GM21447 (cell line): ENCODE results near the gene C2CD2.
"Not testable (repeated sequence)": the region's sequence is repeated elsewhere in the genome, so short reads cannot be mapped to it uniquely, and the experiment has no call there.

ENCODE experiments used
- ATAC-seq: cut with Tn5 transposase; IDR thresholded peaks from one replicate; pipeline ENCODE4 v1.9.1; 2021; ENCODE audit not compliant: unreplicated experiment

C2CD2 gene

DNA sequence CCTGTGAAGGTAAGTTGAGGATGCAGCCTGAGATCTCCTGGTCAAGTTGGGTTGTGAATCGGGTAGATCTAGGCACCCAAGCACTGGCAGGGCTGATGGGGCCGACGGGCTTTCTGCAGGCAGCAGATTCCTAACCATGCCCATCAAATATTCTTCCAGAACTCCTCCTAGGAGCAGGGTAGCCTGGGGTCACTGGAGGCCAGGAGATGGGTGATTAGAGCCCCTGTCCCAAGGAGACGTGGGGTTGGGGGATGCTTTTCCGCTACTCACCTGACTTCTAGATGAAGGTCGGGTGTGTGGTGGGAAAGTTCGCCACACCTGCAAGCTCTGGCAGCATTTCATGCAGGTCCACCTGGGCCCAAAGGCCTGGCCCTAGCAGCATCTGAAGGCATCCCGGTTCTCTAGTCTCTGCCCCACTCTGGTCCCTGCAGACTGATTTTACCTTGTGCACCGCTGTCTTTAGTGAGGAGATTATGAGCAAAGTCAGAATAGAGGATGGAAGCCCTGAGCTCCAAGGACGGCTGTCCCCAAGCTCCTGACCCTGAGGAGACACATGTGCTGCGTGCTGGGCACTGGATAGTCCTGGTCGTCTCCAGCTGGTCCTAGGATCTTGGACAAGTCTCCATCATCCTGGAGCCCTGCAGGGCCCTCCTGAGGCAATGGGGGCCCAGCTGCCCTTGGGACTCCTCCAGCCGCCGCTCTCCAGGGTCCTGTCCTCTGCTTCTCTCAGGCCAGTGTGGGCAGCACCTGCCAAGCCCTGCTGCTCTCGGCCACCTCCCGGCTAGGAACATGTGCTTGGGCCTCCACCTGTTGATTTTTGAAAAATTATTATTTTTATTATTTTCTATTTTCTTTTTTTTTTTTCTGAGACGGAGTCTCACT lies 21.8 kb upstream of the C2CD2 start:
- ATAC-seq: no peak

DNA sequence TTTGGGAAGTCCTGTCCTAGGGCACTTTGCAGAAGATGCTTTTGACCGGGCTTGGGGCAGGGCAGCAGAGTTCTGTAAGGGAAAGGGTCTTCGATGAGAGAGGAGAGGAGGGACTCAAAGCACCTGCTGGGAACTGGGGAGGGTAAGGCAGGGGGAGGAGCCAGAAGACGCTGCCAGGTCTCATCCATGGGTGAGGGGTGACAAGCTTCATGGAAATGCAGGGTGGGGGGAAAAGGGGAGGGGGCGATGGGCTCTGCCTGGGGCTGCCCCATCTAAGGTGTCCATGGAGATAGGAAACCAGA lies 20.9 kb upstream of the C2CD2 start:
- no peak for ATAC-seq

DNA sequence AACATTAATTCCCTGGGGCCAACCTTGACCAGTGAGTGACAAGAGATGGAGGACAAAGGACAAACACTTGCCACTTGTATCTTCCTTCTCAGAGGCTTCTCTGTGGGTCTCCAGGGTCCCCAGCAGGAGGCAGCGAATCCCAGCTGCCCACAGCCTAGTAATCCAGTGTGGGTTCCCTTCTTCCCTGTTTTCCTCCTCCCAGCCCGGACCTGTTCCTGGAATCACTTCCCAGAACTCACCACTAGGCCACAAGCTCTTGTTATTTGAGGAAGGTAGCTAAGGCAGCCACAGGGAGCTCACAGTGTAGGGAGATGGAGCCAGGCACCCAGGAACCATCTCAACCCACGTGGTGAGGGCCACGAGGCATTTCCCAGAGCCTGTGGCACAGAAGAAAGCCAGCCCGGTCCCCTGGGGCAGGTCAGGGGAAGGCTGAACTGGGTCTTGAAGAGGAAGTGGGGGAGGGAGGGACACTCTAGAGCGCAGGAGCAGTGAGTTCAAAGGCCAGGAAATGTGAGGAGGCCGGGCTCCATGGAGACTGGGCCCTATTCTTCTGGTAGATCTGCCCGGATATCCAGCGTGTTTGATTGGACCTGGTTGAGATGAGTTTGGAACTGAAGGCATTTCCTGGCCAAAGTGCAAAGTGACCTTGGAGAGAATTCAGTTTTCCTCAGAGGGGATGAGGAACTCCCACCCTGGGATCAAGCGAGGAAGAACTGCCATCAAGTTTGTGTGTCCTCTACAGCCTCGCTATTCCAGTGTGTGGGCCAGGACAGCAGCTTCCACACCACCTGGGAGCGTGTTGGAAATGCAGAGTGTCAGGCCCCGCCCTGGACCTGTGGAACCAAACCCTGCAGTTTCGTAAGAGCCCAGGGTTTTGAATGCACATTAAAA lies 20.3 kb upstream of the C2CD2 start:
- ATAC-seq: no peak

DNA sequence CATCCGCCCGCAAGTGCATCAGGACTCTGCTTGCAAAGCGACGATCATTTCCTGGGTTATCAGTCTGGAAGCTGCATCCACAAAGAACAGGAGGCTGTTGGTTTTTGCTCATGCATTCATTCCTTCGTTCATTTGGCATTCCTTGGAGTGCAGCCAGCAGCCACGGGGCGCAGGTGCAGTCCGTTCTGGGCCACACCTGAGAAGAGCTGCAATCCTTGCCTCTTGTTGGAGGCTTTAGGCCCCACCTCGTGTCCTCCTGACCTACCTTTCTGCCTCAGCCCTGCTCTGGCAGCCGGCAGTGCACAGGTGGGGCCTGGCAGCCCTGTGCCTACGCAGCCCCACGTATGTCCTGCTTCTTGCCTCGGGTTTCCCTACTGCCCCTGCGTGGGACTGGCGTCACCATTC lies 19.6 kb upstream of the C2CD2 start:
- ATAC-seq: no peak

DNA sequence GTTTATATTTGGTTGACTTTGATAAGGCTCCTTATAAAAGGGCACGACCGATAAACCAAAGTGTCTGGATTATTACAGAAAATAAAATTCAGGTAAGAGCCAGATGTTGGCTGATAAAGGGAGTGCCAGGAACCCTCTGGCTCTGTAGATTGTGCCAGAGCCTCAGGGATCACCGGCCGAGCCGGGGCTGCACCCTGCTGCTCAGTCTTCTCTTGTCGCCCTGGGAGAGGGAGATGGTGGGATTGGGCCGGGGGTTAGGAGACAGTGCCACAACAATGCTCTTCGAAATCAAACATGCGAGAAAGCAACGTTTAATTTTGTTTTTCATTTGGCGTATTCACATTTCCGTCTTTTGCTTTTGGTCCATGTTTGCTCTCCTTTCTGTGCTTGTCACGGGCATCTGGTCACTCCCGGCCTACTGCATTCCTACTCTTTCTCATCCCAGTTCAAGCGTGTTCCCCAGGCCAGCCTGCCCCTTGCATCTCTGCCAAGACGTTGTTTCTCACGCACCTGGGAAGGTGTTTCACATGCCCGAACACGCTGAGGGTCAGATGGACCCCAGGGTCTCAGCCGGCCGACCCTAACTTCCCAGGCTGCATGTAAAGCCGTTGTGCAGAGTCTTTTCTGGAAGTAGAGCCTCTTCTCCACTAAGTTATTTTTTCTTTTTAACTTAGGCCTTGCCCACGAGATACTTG lies 18.8 kb upstream of the C2CD2 start:
- no peak for ATAC-seq

DNA sequence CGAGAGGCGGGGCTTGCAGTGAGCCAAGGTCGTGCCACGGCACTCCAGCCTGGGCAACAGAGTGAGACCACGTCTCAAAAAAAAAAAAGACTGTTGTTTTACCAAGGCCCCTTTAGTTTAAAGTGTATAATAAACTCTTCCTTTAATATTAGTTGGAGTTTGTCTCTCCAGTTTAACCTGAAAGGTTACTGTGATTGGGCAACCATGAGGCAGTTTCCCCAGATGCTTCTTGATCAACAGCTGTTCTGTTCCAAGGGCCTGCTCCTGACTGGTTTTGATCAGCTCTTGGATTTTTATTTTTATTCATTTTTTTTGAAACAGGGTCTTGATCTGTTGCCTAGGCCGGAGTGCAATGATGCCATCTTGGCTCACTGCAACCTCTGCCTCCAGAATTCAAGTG lies 18.1 kb upstream of the C2CD2 start:
- ATAC-seq: no peak

DNA sequence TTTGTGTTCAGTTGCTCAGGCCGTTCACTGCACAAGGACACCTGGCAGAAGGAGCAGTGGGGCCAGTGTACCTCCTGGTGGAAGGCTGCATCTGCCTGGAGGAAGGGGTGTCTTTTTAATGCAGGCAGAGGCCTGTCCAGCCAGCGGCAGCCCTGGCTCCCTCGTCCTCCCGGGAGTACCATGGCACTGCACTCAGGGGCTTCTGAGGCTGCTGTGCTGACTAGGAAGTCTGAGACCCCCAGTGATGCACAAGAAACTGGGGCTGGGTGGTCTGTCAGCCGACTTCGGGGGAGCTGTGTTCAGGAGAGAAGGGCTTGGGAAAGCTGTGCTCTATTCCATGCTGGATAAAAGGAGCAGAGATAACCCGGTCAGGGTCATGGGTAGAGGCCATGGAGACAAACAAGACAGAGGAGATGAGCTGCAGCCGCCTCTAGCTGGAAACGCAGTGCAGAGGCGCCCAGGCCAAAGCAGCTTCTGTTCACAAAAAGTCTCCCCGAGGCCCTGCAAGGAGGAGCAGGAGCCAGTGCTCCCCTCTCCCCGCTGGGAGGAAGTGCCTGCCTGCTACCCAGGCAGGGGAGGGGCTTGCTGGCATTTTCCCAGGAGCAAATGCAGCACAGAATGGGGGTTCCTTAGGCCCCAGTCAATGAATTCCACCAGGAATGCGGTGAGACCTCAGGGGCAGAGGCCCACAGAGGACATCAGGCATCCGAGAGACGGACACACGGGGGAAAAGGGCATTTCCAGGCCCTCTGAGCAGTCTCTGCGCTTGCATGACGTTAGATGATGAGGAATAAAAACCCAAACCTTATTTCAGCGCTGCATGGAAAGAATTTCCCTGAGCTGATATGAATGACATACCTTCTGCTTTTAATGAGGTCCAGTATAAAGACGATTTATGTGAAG lies 17.2 kb upstream of the C2CD2 start:
- no peak for ATAC-seq

DNA sequence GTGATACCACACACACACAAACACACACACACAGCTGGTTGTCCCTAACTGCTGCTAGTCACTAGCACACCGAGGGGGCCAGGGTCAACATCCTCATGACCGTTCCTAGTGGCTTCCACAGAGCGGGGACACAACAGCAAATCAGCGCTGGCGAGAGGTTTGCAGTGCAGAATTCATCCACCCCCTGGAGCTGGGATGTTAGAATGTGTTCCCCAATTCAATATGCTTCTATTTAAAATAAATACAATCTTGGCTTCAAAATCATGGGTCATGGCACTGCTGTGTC lies 16.2 kb upstream of the C2CD2 start:
- ATAC-seq: no peak

DNA sequence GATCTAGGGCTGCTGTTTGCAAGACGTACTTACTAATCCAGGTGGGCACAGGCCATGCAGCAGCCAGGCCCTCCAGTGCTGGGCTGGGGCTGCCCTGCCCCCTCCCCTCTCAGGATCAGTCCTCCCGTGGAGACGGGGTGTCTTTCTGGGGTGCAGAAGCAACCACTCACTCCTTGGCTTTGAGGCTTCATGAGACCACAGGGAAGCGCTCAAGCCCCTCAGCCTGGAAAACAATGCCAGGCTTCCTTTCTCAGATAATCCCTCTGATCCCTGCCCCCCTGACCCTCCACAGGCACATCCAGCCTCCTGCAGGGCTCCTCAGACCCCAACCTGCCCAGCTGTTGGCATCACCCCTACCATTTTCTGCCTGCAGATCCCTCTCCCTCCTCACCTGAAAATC lies 13.9 kb upstream of the C2CD2 start:
- no peak for ATAC-seq

DNA sequence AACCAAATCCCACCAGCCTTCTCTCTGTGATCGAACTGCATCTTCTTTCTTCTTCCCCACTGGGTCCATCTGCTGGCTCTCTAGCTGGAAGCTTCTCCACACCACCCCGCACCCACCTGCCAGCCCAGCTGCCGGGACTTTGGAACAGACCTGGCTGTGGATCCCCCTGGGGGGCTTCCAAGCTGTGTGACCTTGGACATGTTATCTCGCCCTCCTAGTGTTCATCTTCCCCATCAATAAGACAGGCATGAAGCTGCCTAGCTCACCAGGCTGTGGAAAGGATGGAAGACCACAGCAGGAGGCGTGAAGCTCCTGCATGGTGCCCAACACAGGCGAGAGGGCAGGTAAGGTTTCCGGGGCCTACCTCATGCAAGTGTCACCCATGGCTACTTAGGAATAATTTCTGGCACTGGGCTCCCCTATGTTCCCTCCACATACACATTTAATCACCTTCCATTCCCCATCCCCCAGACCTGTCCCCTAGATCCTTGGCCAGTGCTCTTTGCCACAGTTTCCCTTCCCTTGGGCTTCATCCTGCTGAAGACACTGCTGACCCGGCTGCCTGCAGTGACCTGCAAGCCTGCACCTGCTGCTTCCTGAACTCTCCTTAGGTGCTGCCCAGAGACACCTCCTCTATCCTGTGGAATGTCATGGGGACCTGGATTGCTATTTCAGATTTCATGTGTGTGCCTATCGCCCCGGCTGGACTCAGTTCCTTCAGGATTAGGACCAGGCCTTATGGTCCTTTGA lies 13.2 kb upstream of the C2CD2 start:
- no peak for ATAC-seq

DNA sequence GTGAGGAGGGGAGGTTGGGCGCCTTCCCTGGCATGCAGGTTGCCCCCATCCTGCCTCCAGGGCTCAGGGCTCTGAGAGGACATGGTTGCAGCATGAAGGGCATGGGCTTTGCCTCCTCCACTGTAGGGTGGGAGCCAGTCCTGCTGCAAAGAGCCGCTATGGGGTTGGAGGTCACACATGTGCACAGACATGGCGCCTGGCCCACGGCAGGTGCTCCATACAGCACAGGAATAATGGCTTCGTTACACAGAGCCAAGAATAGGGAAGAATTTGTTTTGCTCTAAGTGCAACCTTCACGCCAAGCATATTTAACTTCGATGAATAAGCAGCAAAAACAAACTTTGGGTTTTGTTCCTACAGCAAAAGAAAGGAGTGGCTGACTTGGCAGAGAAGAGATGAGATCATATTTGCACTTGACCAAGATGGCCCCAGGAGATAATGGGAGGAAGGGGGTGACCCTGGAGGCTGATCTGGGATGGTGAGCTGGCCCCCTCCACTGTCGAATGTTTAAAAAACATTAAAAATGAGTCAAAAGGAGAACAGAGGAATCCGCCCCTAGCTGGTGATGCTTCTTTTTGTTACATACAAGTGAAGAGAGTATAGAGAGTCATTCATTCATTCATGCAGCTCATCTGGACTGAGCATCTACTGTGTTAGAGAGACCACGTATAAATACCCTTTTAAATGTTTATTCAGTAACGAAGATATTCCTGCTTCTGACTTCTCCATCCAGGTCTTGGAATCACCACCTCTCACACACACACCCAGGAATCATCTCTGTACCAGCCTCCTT lies 12.4 kb upstream of the C2CD2 start:
- no peak for ATAC-seq

DNA sequence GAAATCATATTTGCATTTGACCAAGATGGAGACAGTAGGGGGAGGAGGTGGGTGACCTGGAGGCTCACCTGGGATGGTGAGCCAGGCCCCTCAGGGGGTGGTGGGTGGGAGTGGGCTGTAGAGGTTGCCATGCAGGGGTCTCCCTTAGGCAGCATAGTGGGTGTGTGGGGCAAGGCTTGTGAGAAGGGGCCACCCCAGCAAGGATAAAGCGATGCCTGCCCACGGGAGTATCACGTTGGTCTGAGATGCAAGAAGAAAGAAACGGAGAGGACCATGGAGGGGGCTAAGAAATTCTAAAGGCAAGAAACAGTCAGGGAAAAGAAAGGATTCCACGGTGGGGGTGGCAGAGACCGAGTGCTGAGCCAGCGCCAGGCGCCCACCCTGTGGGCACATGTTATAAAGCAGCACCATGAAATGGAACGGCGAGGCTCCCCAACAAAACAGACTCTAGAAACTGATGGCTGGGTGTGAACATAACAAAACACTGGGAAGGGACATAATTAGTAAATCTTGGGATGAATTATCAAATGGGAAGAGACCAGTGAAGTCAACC lies 11.7 kb upstream of the C2CD2 start:
- no peak for ATAC-seq

DNA sequence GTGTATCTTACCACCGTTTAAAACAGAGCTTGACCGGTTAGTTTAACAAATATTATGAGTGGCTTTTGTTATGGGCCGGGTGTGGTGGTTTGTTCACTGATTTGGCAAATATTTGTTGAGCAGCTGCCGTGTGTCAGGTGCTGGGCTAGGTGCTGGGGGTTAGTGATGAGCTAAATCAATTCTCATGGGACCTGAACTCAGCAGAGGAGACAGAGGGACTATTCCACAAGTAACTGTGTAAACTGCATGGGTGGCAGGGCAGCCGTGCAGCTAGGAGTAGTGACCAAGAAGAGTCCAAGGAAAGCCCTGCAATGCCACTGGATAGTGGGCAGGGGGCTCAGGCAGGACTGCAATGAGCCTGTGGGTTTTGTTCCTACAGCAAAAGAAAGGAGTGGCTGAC lies 11.2 kb upstream of the C2CD2 start:
- ATAC-seq: no peak

DNA sequence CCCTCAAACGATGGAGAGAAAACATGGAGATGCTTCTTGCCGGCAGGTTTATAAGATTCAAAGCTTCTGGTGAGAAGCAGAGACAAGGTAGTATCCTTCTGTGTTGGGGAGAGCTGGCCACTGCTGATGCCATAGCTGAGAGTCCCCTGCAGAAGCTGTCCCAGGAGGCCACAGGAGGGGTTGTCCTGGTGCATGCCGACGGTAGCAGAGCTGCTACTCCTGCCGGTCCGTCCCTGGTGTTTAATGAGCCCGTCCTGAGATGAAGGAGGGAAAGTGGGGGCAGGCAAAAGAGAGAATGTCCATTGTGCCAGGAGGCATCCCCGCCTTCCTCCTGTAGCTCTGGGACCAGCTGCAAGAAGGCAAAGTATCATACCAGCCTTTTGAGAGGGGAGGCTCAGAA lies 10.4 kb upstream of the C2CD2 start:
- ATAC-seq: no peak

DNA sequence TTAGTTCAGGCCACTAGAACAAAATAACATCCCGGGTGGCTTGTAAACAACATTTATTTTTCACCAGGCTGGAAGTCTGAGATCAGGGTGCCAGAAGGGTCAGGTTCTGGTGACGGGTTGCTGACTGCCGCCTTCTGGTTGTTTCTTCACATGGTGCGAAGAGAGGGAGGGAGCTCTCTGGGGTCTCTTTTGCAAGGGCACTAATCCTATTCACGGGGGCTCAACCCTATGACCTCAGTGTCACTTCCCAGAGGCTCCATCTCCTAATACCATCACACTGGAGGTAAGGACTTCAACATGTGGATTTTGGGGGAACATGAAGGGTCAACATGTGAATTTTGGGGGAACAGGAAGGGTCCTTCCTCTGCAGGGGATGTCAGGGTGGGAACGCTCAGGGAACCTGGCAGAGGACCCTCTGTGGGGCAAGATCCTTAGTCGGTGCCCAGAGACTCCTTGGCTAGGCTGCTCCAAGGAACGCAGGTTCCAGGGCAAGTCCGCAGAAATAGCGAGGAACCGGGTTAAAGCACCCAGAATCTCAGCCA lies 8.7 kb upstream of the C2CD2 start:
- ATAC-seq: no peak

DNA sequence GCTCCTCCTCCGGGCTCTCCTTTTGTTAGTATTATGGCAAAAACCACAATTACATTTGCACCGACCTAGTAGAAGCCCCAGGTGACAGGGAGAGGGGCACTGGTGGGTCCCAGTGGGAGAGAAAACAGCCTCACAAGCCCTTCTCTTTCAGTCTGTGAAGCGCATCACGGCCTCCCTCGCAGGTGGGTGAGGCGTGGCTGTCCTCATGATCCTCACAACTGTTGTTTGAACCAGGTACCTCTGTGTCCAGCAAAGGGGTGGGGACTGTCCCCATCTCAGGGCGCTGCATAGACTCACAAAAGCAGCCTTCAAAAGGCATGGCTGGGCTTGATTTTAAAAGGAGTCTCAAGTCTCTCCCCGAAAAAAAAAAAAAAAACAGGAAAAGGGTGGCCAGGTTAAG lies 7.9 kb upstream of the C2CD2 start:
- ATAC-seq: no peak

DNA sequence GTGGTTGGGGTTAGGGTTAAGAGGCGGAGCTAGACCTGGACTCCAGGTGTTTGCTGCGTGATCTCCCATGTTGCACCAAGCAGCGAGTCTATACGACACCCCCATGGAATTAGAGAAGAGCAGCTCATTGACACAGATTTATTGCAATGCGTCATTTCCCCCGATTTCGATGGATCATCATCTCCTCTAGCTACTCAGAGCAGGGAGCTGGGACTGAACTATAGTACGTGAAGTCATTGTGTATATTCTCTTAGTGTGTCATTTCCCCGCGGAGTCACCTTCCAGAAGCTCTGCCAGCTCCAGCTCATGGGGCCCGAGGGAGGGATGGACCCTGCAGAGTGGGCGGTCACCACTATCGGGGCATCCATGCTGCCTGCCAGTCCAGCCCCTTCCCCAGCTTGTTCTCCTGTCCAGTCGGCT lies 7.5 kb upstream of the C2CD2 start:
- no peak for ATAC-seq

DNA sequence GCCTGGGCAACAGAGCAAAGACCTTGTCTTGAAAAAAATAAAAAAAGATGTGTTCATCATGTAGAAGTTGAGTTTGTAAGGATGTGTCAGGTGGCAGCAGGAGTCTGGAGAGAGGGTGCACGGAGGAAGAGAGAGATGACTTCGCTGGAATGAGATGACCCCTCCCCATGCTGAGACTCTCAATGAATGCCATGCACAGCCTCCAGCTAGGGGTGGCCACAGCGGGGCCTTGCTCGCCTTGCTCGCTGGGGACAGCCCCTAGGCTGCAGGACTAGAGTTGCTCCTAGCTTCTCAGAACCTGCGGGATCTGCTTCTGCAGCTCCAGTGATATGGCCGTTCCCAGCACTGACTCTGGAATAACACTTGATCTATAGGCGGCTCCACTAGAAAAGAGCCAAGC lies 6.6 kb upstream of the C2CD2 start:
- ATAC-seq: no peak

DNA sequence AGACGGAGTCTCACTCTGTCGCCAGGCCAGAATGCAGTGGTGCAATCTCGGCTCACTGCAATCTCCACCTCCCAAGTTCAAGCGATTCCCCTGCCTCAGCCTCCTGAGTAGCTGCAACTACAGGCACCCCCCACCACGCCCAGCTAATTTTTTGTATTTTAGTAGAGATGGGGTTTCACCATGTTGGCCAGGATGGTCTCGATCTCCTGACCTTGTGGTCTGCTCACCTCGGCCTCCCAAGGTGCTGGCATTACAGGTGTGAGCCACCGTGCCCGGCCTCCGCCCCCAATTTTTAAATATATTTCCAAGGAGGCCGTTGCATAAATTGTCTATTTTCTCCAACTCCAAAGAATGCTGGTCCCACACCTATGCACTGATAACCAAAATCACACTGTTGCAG lies 5.9 kb upstream of the C2CD2 start:
- ATAC-seq: not testable (repeated sequence)
